GM19035 (cell line): ENCODE measurements around the gene KLHL11.

ENCODE experiments used
- ATAC-seq: cut with Tn5 transposase; IDR thresholded peaks from one replicate; pipeline ENCODE4 v1.9.1; 2021; ENCODE audit not compliant: unreplicated experiment

KLHL11 gene

DNA sequence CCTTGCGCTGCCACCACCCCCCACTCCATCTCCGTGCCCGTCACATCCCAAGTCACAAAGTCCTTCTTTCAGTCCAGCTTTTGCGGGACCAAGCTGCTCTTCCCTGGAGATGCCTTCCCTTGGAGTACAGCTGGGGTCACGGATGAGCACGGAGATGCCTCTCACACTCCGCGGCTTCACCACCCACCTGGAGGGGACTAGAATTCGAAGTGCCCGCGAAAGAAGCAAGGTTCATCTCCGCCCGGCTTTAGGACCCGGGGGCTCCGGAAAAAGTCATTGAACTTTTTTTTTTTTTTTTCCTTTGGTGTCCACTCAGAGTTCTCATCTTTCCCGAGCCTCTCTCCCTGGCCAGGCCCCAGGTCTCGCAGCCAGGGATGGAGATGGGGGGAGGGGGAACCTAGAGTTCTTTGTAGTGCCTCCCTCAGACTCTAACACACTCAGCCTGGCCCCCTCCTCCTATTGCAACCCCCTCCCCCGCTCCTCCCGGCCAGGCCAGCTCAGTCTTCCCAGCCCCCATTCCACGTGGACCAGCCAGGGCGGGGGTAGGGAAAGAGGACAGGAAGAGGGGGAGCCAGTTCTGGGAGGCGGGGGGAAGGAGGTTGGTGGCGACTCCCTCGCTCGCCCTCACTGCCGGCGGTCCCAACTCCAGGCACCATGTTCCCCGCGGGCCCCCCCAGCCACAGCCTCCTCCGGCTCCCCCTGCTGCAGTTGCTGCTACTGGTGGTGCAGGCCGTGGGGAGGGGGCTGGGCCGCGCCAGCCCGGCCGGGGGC, 52.7 kb downstream of the KLHL11 start, which contains the start of gene FKBP10:
Gene FKBP10, plus strand, starts transcription at position 624 of the 771 bp plus-strand sequence. Its CDS starts 31 bp downstream, at position 655.
- no peak for ATAC-seq

- peak; percentile 69 for ATAC-seq
Measured at GRCh38 chr17:41811549-41812380, 53.5 kb downstream of the KLHL11 start, which contains the start of gene P3H4. Gene P3H4 (minus strand): TSS chr17:41811949. CDS start chr17:41811915, 34 bp downstream.

- peak; percentile 12 for ATAC-seq
Measured at GRCh38 chr17:41810659-41811548, 54.3 kb downstream of the KLHL11 start.

GRCh38 chr17:41806685-41807445, 58.4 kb downstream of the KLHL11 start:
- ATAC-seq = no peak
